ENCODE results near the gene KCNH4.

GRCh38 chr17:42163113-42163512, 17.8 kb downstream of the KCNH4 start:
- TF ChIP-seq CTCF (conservative IDR thresholded peaks at IDR 0.05; ENCODE audit: low read depth, low read length): peak; percentile 55
- no peak for TF ChIP-seq EZH2 (IDR thresholded peaks at IDR 0.05; ENCODE audit: borderline replicate concordance, low read depth, low read length, poor library complexity, severe bottlenecking)
